HepG2 (cell line): ENCODE results near the gene CCDC121. TPM values are rescaled to one million over a fixed set of nuclear protein-coding genes. Genes with fewer than 3 reads are reported as not detected.

ENCODE experiments used
- ATF5 ChIP-seq: sonication (generic); formaldehyde crosslinking; IDR thresholded peaks from 2 replicates; pipeline ENCODE4 v1.4.0; 2020; ENCODE audit warnings: mild to moderate bottlenecking, low read depth, missing genetic modification reagents
- GLI4 ChIP-seq: sonication (generic); formaldehyde crosslinking; IDR thresholded peaks from 2 replicates; pipeline ENCODE4 v1.5.1; 2020; ENCODE audit warnings: missing genetic modification reagents, mild to moderate bottlenecking, moderate library complexity, borderline replicate concordance
- HDAC2 ChIP-seq: sonication (generic); formaldehyde crosslinking; IDR thresholded peaks from 2 replicates; pipeline ENCODE4 v1.4.0; 2020; ENCODE audit warnings: missing genetic modification reagents
- HMGXB3 ChIP-seq: sonication (generic); formaldehyde crosslinking; IDR thresholded peaks from 2 replicates; pipeline ENCODE4 v1.4.0; 2020; ENCODE audit warnings: missing genetic modification reagents, borderline replicate concordance
- HOXA3 ChIP-seq: sonication (generic); formaldehyde crosslinking; IDR thresholded peaks from 2 replicates; pipeline ENCODE4 v1.5.0; 2020; ENCODE audit warnings: missing genetic modification reagents
- MXD4 ChIP-seq: IDR thresholded peaks from 2 replicates; pipeline ENCODE4 v1.6.1; 2016; ENCODE audit warnings: mild to moderate bottlenecking, missing biosample characterization, missing genetic modification reagents
- SATB2 ChIP-seq: sonication (generic); formaldehyde crosslinking; IDR thresholded peaks from 2 replicates; pipeline ENCODE4 v1.5.0; 2020; ENCODE audit warnings: missing genetic modification reagents
- SOX13 ChIP-seq, 3 experiments: fragments of 450-650 bp in 1 of 3; sonication (generic) in 1 of 3; formaldehyde crosslinking in 1 of 3; IDR thresholded peaks in 2 of 3; conservative IDR thresholded peaks in 1 of 3; 2 replicates each; pipeline versions ENCODE4 v1.5.0 to v1.6.1; 2016 to 2020; ENCODE audit warnings: antibody characterized with exemption in 1 of 3, mild to moderate bottlenecking in 1 of 3, missing compliant biosample characterization in 1 of 3, missing genetic modification reagents in 1 of 3, moderate library complexity in 1 of 3
- SOX6 ChIP-seq, 2 experiments: fragments of 450-650 bp in 1 of 2; sonication (generic) in 1 of 2; formaldehyde crosslinking in 1 of 2; IDR thresholded peaks; 2 replicates each; pipeline versions ENCODE4 v1.4.0 to v1.6.1; 2017 to 2020; ENCODE audit warnings: antibody characterized with exemption in 1 of 2, mild to moderate bottlenecking in 1 of 2, missing genetic modification reagents in 1 of 2
- TOE1 ChIP-seq: sonication (generic); formaldehyde crosslinking; IDR thresholded peaks from 2 replicates; pipeline ENCODE4 v1.4.0; 2020; ENCODE audit warnings: mild to moderate bottlenecking, missing genetic modification reagents
- ZNF20 ChIP-seq: sonication (generic); formaldehyde crosslinking; IDR thresholded peaks from 2 replicates; pipeline ENCODE4 v1.4.0; 2020; ENCODE audit warnings: mild to moderate bottlenecking, moderate library complexity, missing genetic modification reagents
- ZNF331 ChIP-seq: sonication (generic); formaldehyde crosslinking; IDR thresholded peaks from 2 replicates; pipeline ENCODE4 v1.4.0; 2020; ENCODE audit warnings: missing genetic modification reagents
- ZNF550 ChIP-seq: sonication (generic); formaldehyde crosslinking; IDR thresholded peaks from 2 replicates; pipeline ENCODE4 v1.4.0; 2020; ENCODE audit warnings: mild to moderate bottlenecking, missing genetic modification reagents, borderline replicate concordance
- ZNF574 ChIP-seq: sonication (generic); formaldehyde crosslinking; IDR thresholded peaks from 2 replicates; pipeline ENCODE4 v1.4.0; 2020; ENCODE audit warnings: missing genetic modification reagents
- ZSCAN31 ChIP-seq: sonication (generic); formaldehyde crosslinking; IDR thresholded peaks from 2 replicates; pipeline ENCODE4 v1.5.0; 2020; ENCODE audit warnings: low read depth, mild to moderate bottlenecking, missing genetic modification reagents
- polyA plus RNA-seq, 8 experiments: library from polyadenylated mRNA; depleted of rRNA in 3 of 8; stranded (reverse) in 7 of 8; unstranded in 1 of 8; fragments of >200 nt; fragmentation: Illumina TruSeq in 4 of 8; extraction: Trizol in 4 of 8; gene quantifications; 2 replicates each; pipeline versions ENCODE4 v1.2.1 to v1.2.3, GENCODE V29; 2011 to 2016; ENCODE audit warnings: low read depth in 4 of 8, missing spikeins in 1 of 8, mixed read lengths in 1 of 8; ENCODE audit not compliant: insufficient read depth in 1 of 8
- total RNA-seq, 5 experiments: library from RNA; depleted of rRNA; stranded (reverse); fragments of >200 nt; fragmentation: Illumina TruSeq; extraction: Trizol; gene quantifications; 2 replicates each; pipeline ENCODE4 v1.2.3, GENCODE V29; 2016; ENCODE audit warnings: low read depth in 1 of 5
- TF ChIP-seq, protein P1 (sequence below): sonication (generic); formaldehyde crosslinking; IDR thresholded peaks from 2 replicates; pipeline ENCODE4 v1.9.0; 2021; ENCODE audit warnings: missing genetic modification reagents, mild to moderate bottlenecking, borderline replicate concordance
- TF ChIP-seq, protein P2 (sequence below): sonication (generic); formaldehyde crosslinking; IDR thresholded peaks from 2 replicates; pipeline ENCODE4 v1.4.0; 2020; ENCODE audit warnings: mild to moderate bottlenecking, missing genetic modification reagents

The CCDC121 gene
- total and polyA plus RNA-seq, 2 of the 13 experiments (the other 11 are each of a cell fraction or from before 2014, with no cell fraction given), result 1.9 to 3.0 TPM

DNA sequence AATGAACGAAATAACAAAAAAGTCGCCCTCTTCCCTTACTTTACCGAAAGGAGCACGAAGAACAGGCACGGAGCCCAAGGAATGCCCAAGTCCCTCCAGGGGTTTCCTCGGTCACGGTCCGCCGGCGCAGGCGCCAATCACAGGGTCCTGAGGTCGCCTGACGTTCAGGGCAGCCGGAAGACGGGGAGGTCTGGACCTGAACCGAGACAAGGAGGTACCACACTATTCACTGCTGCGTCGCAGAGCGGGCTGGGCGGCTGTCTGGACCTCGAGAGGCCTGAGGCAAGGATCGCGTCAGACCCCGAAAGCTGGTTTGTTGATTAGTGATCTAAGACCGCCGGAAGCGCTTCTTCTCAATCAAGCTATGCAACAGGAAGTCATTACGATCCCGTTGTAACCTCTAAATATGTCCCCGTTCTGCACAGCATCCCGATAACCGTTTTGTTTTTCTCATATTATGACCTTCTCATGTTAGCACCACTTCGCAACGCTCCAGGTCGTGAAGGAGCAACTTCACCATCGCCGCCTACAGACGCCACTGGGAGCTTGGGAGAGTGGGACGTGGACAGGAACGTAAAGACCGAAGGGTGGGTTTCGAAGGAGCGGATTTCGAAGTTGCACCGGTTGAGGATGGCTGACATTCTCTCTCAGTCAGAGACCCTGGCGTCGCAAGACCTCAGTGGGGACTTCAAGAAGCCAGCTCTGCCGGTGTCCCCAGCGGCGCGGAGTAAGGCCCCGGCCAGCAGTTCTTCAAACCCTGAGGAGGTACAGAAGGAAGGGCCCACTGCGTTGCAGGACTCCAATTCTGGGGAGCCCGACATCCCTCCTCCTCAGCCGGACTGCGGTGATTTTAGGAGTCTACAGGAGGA lies 34.7 kb upstream of the CCDC121 start, which contains the start of the genes SLC4A1AP and SUPT7L (continued):
- TF ChIP-seq ZNF574 (CRISPR knock-in tag), result peak; percentile 97
- peak; percentile 97 for TF ChIP-seq SATB2 (CRISPR knock-in tag)
- peak; percentile 92 for TF ChIP-seq ATF5
- TF ChIP-seq, protein P1, sequence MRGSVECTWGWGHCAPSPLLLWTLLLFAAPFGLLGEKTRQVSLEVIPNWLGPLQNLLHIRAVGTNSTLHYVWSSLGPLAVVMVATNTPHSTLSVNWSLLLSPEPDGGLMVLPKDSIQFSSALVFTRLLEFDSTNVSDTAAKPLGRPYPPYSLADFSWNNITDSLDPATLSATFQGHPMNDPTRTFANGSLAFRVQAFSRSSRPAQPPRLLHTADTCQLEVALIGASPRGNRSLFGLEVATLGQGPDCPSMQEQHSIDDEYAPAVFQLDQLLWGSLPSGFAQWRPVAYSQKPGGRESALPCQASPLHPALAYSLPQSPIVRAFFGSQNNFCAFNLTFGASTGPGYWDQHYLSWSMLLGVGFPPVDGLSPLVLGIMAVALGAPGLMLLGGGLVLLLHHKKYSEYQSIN (CRISPR knock-in tag), result no peak; the same call in 1 of the 2 replicates
- TF ChIP-seq ZNF331 (CRISPR knock-in tag), result peak; percentile 79
- no peak for TF ChIP-seq ZNF20 (CRISPR knock-in tag)
- peak; percentile 88 for TF ChIP-seq ZSCAN31
- TF ChIP-seq, protein P2, sequence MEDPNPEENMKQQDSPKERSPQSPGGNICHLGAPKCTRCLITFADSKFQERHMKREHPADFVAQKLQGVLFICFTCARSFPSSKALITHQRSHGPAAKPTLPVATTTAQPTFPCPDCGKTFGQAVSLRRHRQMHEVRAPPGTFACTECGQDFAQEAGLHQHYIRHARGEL, result 0 out of 2 replicates have a peak, but pooled peaks have one; percentile 78
- no peak for TF ChIP-seq SOX13 (IDR thresholded peaks at IDR 0.05)
- TF ChIP-seq SOX13 (CRISPR knock-in tag; conservative IDR thresholded peaks at IDR 0.05 in 1 of 2, IDR thresholded peaks at IDR 0.05 in 1 of 2), result 0 out of 4 replicates have a peak, but pooled peaks of 1 of the 2 experiments have one; percentile 39
- peak; percentile 81 for TF ChIP-seq HMGXB3 (CRISPR knock-in tag)
- TF ChIP-seq GLI4 (CRISPR knock-in tag), result peak; percentile 94; the same call in 1 of the 2 replicates
- TF ChIP-seq MXD4 (CRISPR knock-in tag), result peak; percentile 75
- TF ChIP-seq SOX6 (IDR thresholded peaks at IDR 0.05), result no peak
- peak; percentile 59; the same call in 1 of the 2 replicates for TF ChIP-seq SOX6 (CRISPR knock-in tag; IDR thresholded peaks at IDR 0.05)
- no peak for TF ChIP-seq ZNF550
- peak; percentile 66; the same call in 1 of the 2 replicates for TF ChIP-seq TOE1 (CRISPR knock-in tag)
- peak; percentile 92 for TF ChIP-seq HDAC2 (CRISPR knock-in tag)
- peak; percentile 97 for TF ChIP-seq HOXA3 (CRISPR knock-in tag)
